ENCODE measurements around the gene TRAPPC3L. TPM values are rescaled to one million over a fixed set of nuclear protein-coding genes. Genes with fewer than 3 reads are reported as not detected.
A peak's percentile ranks its signal among the peaks of the same experiment; 100 is the strongest.

The TRAPPC3L gene
- polyA plus RNA-seq, 1 of the 3 experiments (the other 2 are of a cell fraction), result 0.03 TPM

GRCh38 chr6:116560130-116560529, 14.6 kb upstream of the TRAPPC3L start:
- peaks cover 2 to 28% of the 10 kb centered on the region in 2 experiments; a peak in 3 of 4 replicates for H3K4me1 ChIP-seq (ENCODE audit: control insufficient read depth in 1 of 2, insufficient read depth in 2 of 2, low read depth in 1 of 2, low read length in 1 of 2)
- H2AFZ ChIP-seq (ENCODE audit: low read depth), result 0 out of 2 replicates have a peak overlapping the region, but pooled peaks have one; percentile 25
- CTCF ChIA-PET, result interaction anchor here (1.0 to 5.0 kb wide), 23 partner anchors 10 to 343 kb away, joined by 3 to 60 read pairs (median 5); partner anchors contain the start of genes RWDD1 and TSPYL1

GRCh38 chr6:116557893-116558292, 12.4 kb upstream of the TRAPPC3L start:
- H3K9me3 ChIP-seq, result no peaks in the 10 kb centered on the region
- peak overlapping the region; percentile 67 to 79 for H3K27ac ChIP-seq (ENCODE audit: low read depth in 2 of 2, low read length in 1 of 2)
- H3K9ac ChIP-seq, result no peak overlapping the region
- DNase-seq, result no peak
- WGBS (ENCODE audit: low lambda C conversion rate), result 12% methylated on average over 5 of the region's 5 CpGs
- no peaks in the 10 kb centered on the region for H4K20me1 ChIP-seq (ENCODE audit: insufficient read depth)
- ChIA-PET POLR2A (no interaction called here), CTCF (interaction anchor here (4.0 to 5.0 kb wide), 3 partner anchors 18 to 290 kb away, joined by 28 to 60 read pairs (median 58); no protein-coding TSS in a partner anchor)
- no peaks in the 10 kb centered on the region for H3K27me3 ChIP-seq (ENCODE audit: insufficient read depth)
- H3K36me3 ChIP-seq (replicated peaks in 1 of 2; ENCODE audit: control insufficient read depth in 1 of 2, insufficient read depth in 2 of 2, low read length in 1 of 2), result no peaks in the 10 kb centered on the region
- H2AFZ ChIP-seq (ENCODE audit: low read depth), result 0 out of 2 replicates have a peak overlapping the region, but pooled peaks have one; percentile 21
- no peaks in the 10 kb centered on the region for H3K79me2 ChIP-seq (ENCODE audit: insufficient read depth)
- H3K4me2 ChIP-seq, result peak overlapping the region; percentile 41
- H3K9me2 ChIP-seq, result no peaks in the 10 kb centered on the region
- H3K4me3 ChIP-seq (ENCODE audit: low read depth in 2 of 2, low read length in 1 of 2), result no peak overlapping the region
- peaks cover 2 to 28% of the 10 kb centered on the region in 2 experiments; a peak in 3 of 4 replicates for H3K4me1 ChIP-seq (ENCODE audit: control insufficient read depth in 1 of 2, insufficient read depth in 2 of 2, low read depth in 1 of 2, low read length in 1 of 2)
- peaks cover 36% of the 10 kb centered on the region for H3F3A ChIP-seq (replicated peaks; ENCODE audit: insufficient read depth)
- TF ChIP-seq EP300 (IDR thresholded peaks at IDR 0.05; ENCODE audit: borderline replicate concordance in 1 of 2, low read depth in 1 of 2, low read length in 1 of 2), result peak in 1 of 2 experiments; percentile 77; a peak in 1 of 4 replicates
- no peak for TF ChIP-seq RXRA (IDR thresholded peaks at IDR 0.05; ENCODE audit: borderline replicate concordance, low read depth)
- TF ChIP-seq TCF12 (IDR thresholded peaks at IDR 0.05), result peak; percentile 72
- peak; percentile 83 for TF ChIP-seq TEAD4 (IDR thresholded peaks at IDR 0.05; ENCODE audit: borderline replicate concordance, insufficient read depth)
- peak; percentile 70 for TF ChIP-seq JUND (IDR thresholded peaks at IDR 0.05)
- TF ChIP-seq MEF2A (IDR thresholded peaks at IDR 0.05; ENCODE audit: borderline replicate concordance, low read depth), result no peak
- TF ChIP-seq POLR2AphosphoS5 (IDR thresholded peaks at IDR 0.05; ENCODE audit: low read depth, low read length), result peak; percentile 53; the same call in 1 of the 2 replicates
- TF ChIP-seq PBX3 (IDR thresholded peaks at IDR 0.05), result peak; percentile 91
- no peak; the same call in 1 of the 2 replicates for TF ChIP-seq YY1 (IDR thresholded peaks at IDR 0.05; ENCODE audit: low read depth)
- TF ChIP-seq MAX (IDR thresholded peaks at IDR 0.05; ENCODE audit: low read depth), result peak; percentile 74; the same call in 1 of the 2 replicates
- TF ChIP-seq ELF1 (IDR thresholded peaks at IDR 0.05), result peak; percentile 96
- TF ChIP-seq NFIC (IDR thresholded peaks at IDR 0.05; ENCODE audit: borderline replicate concordance), result peak; percentile 96
- no peak for TF ChIP-seq RCOR1 (IDR thresholded peaks at IDR 0.05; ENCODE audit: low read length)
- TF ChIP-seq SMC3 (IDR thresholded peaks at IDR 0.05; ENCODE audit: low read depth, low read length), result no peak
- 0 out of 2 replicates have a peak, but pooled peaks have one; percentile 41 for TF ChIP-seq REST (IDR thresholded peaks at IDR 0.05; ENCODE audit: low read depth, low read length)
- TF ChIP-seq RFX5 (IDR thresholded peaks at IDR 0.05; ENCODE audit: low read length), result no peak
- peak; percentile 40 for TF ChIP-seq FOSL2 (IDR thresholded peaks at IDR 0.05; ENCODE audit: borderline replicate concordance, low read depth)
- TF ChIP-seq SIN3A (IDR thresholded peaks at IDR 0.05; ENCODE audit: borderline replicate concordance, low read depth, low read length), result peak; percentile 79; the same call in 1 of the 2 replicates

More at GRCh38 chr6:116560130-116560529, 14.6 kb upstream of the TRAPPC3L start:
- no peaks in the 10 kb centered on the region for H3K27me3 ChIP-seq (ENCODE audit: insufficient read depth)
- no peaks in the 10 kb centered on the region for H3K9me3 ChIP-seq
- no peaks in the 10 kb centered on the region for H3K9me2 ChIP-seq
- 85% methylated on average over 2 of the region's 2 CpGs for WGBS (ENCODE audit: low lambda C conversion rate)
- no peak overlapping the region for H3K9ac ChIP-seq
- no peaks in the 10 kb centered on the region for H3K79me2 ChIP-seq (ENCODE audit: insufficient read depth)
- H3K4me3 ChIP-seq (ENCODE audit: low read depth in 2 of 2, low read length in 1 of 2), result no peak overlapping the region
- no peak for TF ChIP-seq MEF2A (IDR thresholded peaks at IDR 0.05; ENCODE audit: borderline replicate concordance, low read depth)
- DNase-seq, result no peak
- no peaks in the 10 kb centered on the region for H3K36me3 ChIP-seq (replicated peaks in 1 of 2; ENCODE audit: control insufficient read depth in 1 of 2, insufficient read depth in 2 of 2, low read length in 1 of 2)
- no peak overlapping the region for H3K4me2 ChIP-seq
- H3F3A ChIP-seq (replicated peaks; ENCODE audit: insufficient read depth), result peaks cover 32% of the 10 kb centered on the region
- no peak overlapping the region for H3K27ac ChIP-seq (ENCODE audit: low read depth in 2 of 2, low read length in 1 of 2)
- POLR2A ChIA-PET, result no interaction called here
- no peaks in the 10 kb centered on the region for H4K20me1 ChIP-seq (ENCODE audit: insufficient read depth)
